Right hindlimb (tissue), 1 donor: ENCODE results near the gene TF.
"Not testable (repeated sequence)": the region's sequence is repeated elsewhere in the genome, so short reads cannot be mapped to it uniquely, and the experiment has no call there.

ENCODE experiments used
- DNase-seq: peaks from one replicate; pipeline ENCODE4 v3.0.0-alpha.2; 2018

TF gene

GRCh38 chr3:133769536-133769935 lies 23.3 kb downstream of the TF start:
- DNase-seq, result no peak

GRCh38 chr3:133773732-133774131 lies 27.5 kb downstream of the TF start:
- DNase-seq, result no peak

GRCh38 chr3:133775309-133775708 lies 29.1 kb downstream of the TF start:
- DNase-seq, result no peak

- no peak for DNase-seq
These were observed 29.6 kb downstream of the TF start for GRCh38 chr3:133775835-133776234.

GRCh38 chr3:133776794-133777438 lies 30.7 kb downstream of the TF start:
- DNase-seq, result no peak

- no peak for DNase-seq
These were observed 31.8 kb downstream of the TF start for GRCh38 chr3:133777807-133778568.

- no peak for DNase-seq
These were observed 33.5 kb downstream of the TF start for GRCh38 chr3:133779626-133780203.

- not testable (repeated sequence) for DNase-seq
These were observed 34.6 kb downstream of the TF start for GRCh38 chr3:133780756-133781155.

GRCh38 chr3:133781570-133781969 lies 35.4 kb downstream of the TF start:
- no peak for DNase-seq

GRCh38 chr3:133782454-133782853 lies 36.3 kb downstream of the TF start:
- DNase-seq, result no peak

- no peak for DNase-seq
These were observed 37.6 kb downstream of the TF start for GRCh38 chr3:133783762-133784161.

GRCh38 chr3:133788024-133788423 lies 41.8 kb downstream of the TF start:
- DNase-seq, result no peak

- no peak for DNase-seq
These were observed 46.1 kb downstream of the TF start for GRCh38 chr3:133792171-133792763.

GRCh38 chr3:133797396-133798105 lies 51.4 kb downstream of the TF start:
- no peak for DNase-seq

- peak; percentile 37 for DNase-seq
These were observed 53.8 kb downstream of the TF start for GRCh38 chr3:133799794-133800585.

- DNase-seq, result no peak
These were observed 57.3 kb downstream of the TF start for GRCh38 chr3:133803469-133803868.

- no peak for DNase-seq
These were observed 58.7 kb downstream of the TF start for GRCh38 chr3:133804896-133805295.

- no peak for DNase-seq
These were observed 59.1 kb downstream of the TF start for GRCh38 chr3:133805384-133805701.

GRCh38 chr3:133805702-133806475 lies 59.7 kb downstream of the TF start, which contains the start of gene SRPRB:
Gene SRPRB (plus strand): TSS chr3:133805815. CDS start chr3:133805849, 34 bp downstream.
- peak; percentile 96 for DNase-seq

GRCh38 chr3:133812872-133813271 lies 66.7 kb downstream of the TF start:
- DNase-seq, result no peak

GRCh38 chr3:133815386-133815785 lies 69.2 kb downstream of the TF start:
- no peak for DNase-seq

- DNase-seq, result no peak
These were observed 73.9 kb downstream of the TF start for GRCh38 chr3:133820129-133820528.
